ENCODE measurements around the gene CD63. TPM values are rescaled to one million over a fixed set of nuclear protein-coding genes. Genes with fewer than 3 reads are reported as not detected.

Gene CD63
- total RNA-seq, 1 experiment from 2014 or later = 869 TPM

DNA sequence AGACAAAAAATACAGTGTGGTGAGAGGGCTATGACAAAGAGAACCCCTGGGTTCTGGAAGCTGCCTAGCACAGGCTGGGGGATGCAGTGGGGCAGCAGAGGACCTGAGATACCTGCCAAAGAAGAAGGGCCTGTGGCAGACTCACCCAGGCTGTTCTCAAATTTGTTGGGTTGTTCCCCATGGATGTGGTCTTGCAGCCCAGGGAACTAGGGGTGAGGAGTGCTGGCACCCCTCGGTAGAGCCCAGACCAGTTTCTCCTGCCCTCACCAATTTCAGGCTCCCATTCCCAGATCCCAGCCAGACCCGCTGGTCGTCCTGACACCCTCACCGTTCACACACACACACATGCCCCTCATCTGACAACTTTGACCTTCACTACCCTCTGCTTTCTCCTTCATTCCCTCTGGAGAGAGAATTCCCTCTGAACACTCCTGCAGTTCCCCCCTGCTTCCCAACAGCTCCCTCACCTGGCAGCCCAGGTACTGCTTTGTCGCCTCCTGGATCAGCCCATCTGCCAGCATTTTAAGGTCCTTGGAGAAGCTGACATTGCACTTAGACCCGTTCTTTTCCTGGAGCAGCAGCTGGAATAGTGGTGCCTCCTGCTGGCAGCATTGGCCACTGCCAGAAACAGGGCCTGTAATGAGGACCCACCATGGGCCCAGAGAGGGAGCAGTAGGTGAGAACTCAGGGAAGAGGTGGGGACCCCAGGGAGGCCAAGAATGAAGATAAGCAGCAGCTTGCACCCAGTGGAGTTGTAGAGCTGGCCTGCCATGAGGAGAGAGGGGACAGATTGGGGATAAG is 8.2 kb upstream of the CD63 start:
- Histone ChIP-seq H3K9me2 (replicated peaks; ENCODE audit: low read length) (no peaks in the 10 kb centered on the region), H3K9ac (ENCODE audit: low read length) (no peak overlapping the region), H3K27ac (ENCODE audit: low read length) (no peak overlapping the region), H3K4me2 (ENCODE audit: low read length) (no peak overlapping the region), H2AFZ (ENCODE audit: low read length) (peak overlapping the region; percentile 95; the same call in 1 of the 2 replicates), H3K27me3 (ENCODE audit: low read length) (no peaks in the 10 kb centered on the region), H3K4me1 (ENCODE audit: insufficient read depth, low read length) (peaks cover 11% of the 10 kb centered on the region), H3K36me3 (ENCODE audit: low read depth, low read length) (no peaks in the 10 kb centered on the region; the same call in 1 of the 2 replicates), H4K20me1 (ENCODE audit: low read length) (no peaks in the 10 kb centered on the region), H3K4me3 (ENCODE audit: low read length) (no peak overlapping the region), H3F3A (ENCODE audit: low read length, unreplicated experiment) (no peaks in the 10 kb centered on the region), H3K9me3 (ENCODE audit: low read length) (no peaks in the 10 kb centered on the region), H3K79me2 (ENCODE audit: low read length) (no peaks in the 10 kb centered on the region)
- no TSS peak for BruUV-seq (replicated peaks)
- DNase-seq = peak; percentile 90
- POLR2A ChIA-PET (ENCODE audit: unreplicated experiment) = interaction anchor here (0.5 kb wide), 2 partner anchors 62 to 107 kb away, joined by 3 read pairs; no protein-coding TSS in a partner anchor
- TF ChIP-seq, protein P1, sequence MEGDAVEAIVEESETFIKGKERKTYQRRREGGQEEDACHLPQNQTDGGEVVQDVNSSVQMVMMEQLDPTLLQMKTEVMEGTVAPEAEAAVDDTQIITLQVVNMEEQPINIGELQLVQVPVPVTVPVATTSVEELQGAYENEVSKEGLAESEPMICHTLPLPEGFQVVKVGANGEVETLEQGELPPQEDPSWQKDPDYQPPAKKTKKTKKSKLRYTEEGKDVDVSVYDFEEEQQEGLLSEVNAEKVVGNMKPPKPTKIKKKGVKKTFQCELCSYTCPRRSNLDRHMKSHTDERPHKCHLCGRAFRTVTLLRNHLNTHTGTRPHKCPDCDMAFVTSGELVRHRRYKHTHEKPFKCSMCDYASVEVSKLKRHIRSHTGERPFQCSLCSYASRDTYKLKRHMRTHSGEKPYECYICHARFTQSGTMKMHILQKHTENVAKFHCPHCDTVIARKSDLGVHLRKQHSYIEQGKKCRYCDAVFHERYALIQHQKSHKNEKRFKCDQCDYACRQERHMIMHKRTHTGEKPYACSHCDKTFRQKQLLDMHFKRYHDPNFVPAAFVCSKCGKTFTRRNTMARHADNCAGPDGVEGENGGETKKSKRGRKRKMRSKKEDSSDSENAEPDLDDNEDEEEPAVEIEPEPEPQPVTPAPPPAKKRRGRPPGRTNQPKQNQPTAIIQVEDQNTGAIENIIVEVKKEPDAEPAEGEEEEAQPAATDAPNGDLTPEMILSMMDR (conservative IDR thresholded peaks at IDR 0.05; ENCODE audit: low read depth, low read length) = peak; percentile 98
- no peak for TF ChIP-seq EZH2phosphoT487 (IDR thresholded peaks at IDR 0.05; ENCODE audit: borderline replicate concordance, low read length)
- intact Hi-C loops (cut with micrococcal nuclease) = loop anchor here (1.0 kb wide), 3 partner anchors 8 to 77 kb away; partner anchors contain the start of gene CD63
- peak; percentile 76 for ATAC-seq
- CTCF ChIA-PET = interaction anchor here (1.1 to 2.7 kb wide), 5 partner anchors 9 to 548 kb away, joined by 3 to 25 read pairs (median 16); partner anchors contain the start of gene RDH5

DNA sequence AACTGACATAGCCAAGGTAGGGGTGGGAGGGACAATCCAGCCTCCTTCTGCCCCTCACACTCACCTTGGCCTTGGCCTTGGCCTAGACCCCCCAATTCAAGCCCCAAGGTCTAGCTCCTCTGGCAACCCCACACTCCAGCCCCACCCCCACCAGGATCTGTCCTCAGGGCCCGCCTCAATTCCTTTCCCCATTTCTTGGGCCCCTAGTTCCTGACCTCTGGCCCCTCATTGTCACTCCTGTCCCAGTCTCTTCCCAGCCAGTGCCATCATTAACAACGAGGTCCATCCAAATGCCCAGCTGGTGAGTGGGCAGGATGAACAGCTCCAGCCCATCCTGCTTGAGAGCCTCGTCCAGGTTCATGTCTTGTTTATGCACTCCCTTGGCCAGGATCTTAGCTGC is 7.3 kb upstream of the CD63 start:
- TF ChIP-seq EZH2 (IDR thresholded peaks at IDR 0.05; ENCODE audit: low read length, unreplicated experiment) = no peak
- TF ChIP-seq, protein P1 (conservative IDR thresholded peaks at IDR 0.05; ENCODE audit: low read depth, low read length) = no peak
- TF ChIP-seq EZH2phosphoT487 (IDR thresholded peaks at IDR 0.05; ENCODE audit: borderline replicate concordance, low read length) = no peak
- no peaks in the 10 kb centered on the region for H4K20me1 ChIP-seq (ENCODE audit: low read length)
- peaks cover 11% of the 10 kb centered on the region for H3K4me1 ChIP-seq (ENCODE audit: insufficient read depth, low read length)
- H3K4me2 ChIP-seq (ENCODE audit: low read length) = no peak overlapping the region
- H3K9me3 ChIP-seq (ENCODE audit: low read length) = no peaks in the 10 kb centered on the region
- intact Hi-C loops (cut with micrococcal nuclease) = no loop called here
- no peak overlapping the region for H3K9ac ChIP-seq (ENCODE audit: low read length)
- no peak overlapping the region for H2AFZ ChIP-seq (ENCODE audit: low read length)
- H3K36me3 ChIP-seq (ENCODE audit: low read depth, low read length) = no peaks in the 10 kb centered on the region; the same call in 1 of the 2 replicates
- no peaks in the 10 kb centered on the region for H3K9me2 ChIP-seq (replicated peaks; ENCODE audit: low read length)
- no peaks in the 10 kb centered on the region for H3F3A ChIP-seq (ENCODE audit: low read length, unreplicated experiment)
- no peak overlapping the region for H3K27ac ChIP-seq (ENCODE audit: low read length)
- no peaks in the 10 kb centered on the region for H3K27me3 ChIP-seq (ENCODE audit: low read length)
- no TSS peak for BruUV-seq (replicated peaks)
- ChIA-PET CTCF (no interaction called here), POLR2A (ENCODE audit: unreplicated experiment) (no interaction called here)
- no peak overlapping the region for H3K4me3 ChIP-seq (ENCODE audit: low read length)
- ATAC-seq (no peak), DNase-seq (no peak)
- H3K79me2 ChIP-seq (ENCODE audit: low read length) = no peaks in the 10 kb centered on the region

DNA sequence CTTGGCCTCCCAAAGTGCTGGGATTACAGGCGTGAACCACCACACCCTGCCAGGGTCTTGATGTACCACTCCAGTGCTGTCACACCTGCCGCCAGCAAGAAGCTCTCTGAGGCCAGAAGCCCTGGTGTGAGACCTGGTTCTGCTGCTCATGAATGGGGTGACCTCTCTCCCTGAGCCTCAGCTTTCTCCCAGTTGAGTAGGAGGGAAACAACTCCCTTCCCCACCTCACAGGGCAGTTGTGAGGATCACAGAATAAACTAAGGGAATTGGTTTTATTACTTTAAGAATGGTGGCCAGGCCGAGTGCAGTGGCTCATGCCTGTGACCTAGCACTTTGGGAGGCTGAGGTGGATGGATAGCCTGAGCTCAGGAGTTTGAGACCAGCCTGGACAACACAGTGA is 5.8 kb upstream of the CD63 start:
- Histone ChIP-seq H3K9me2 (replicated peaks; ENCODE audit: low read length) (no peaks in the 10 kb centered on the region), H3K27me3 (ENCODE audit: low read length) (no peaks in the 10 kb centered on the region), H3K4me1 (ENCODE audit: insufficient read depth, low read length) (peaks cover 24% of the 10 kb centered on the region), H3K36me3 (ENCODE audit: low read depth, low read length) (no peaks in the 10 kb centered on the region; the same call in 1 of the 2 replicates), H3K79me2 (ENCODE audit: low read length) (peaks cover 12% of the 10 kb centered on the region), H3F3A (ENCODE audit: low read length, unreplicated experiment) (no peaks in the 10 kb centered on the region), H3K27ac (ENCODE audit: low read length) (no peak overlapping the region), H3K9ac (ENCODE audit: low read length) (no peak overlapping the region), H2AFZ (ENCODE audit: low read length) (no peak overlapping the region), H4K20me1 (ENCODE audit: low read length) (no peaks in the 10 kb centered on the region), H3K4me2 (ENCODE audit: low read length) (no peak overlapping the region), H3K4me3 (ENCODE audit: low read length) (no peak overlapping the region), H3K9me3 (ENCODE audit: low read length) (no peaks in the 10 kb centered on the region)
- ChIA-PET POLR2A (ENCODE audit: unreplicated experiment) (no interaction called here), CTCF (no interaction called here)
- no peak for DNase-seq
- no TSS peak for BruUV-seq (replicated peaks)
- ATAC-seq = no peak
- intact Hi-C loops (cut with micrococcal nuclease) = no loop called here
- TF ChIP-seq, protein P1 (conservative IDR thresholded peaks at IDR 0.05; ENCODE audit: low read depth, low read length) = no peak
- TF ChIP-seq EZH2phosphoT487 (IDR thresholded peaks at IDR 0.05; ENCODE audit: borderline replicate concordance, low read length) (no peak), EZH2 (IDR thresholded peaks at IDR 0.05; ENCODE audit: low read length, unreplicated experiment) (no peak)

Data from PC-3 (cell line).